T-helper 1 cell treated with Interleukin-12 subunit alpha and Interleukin-12 subunit beta and Interleukin-4 antibody, amounts not matched to agents 30 μg/mL and 1 μg/mL, for 36 hours (primary cell): ENCODE data around the gene FGF22.
"Not testable (repeated sequence)": the region's sequence is repeated elsewhere in the genome, so short reads cannot be mapped to it uniquely, and the experiment has no call there.

Experiments
- H3K27ac Mint-ChIP-seq: one replicate; pipeline ENCODE4 v1.8.0; 2021; ENCODE audit warnings: mild to moderate bottlenecking, mixed read lengths
- H3K27me3 Mint-ChIP-seq: one replicate; pipeline ENCODE4 v1.8.0; 2021; ENCODE audit warnings: low read depth, mixed read lengths
- H3K36me3 Mint-ChIP-seq: one replicate; pipeline ENCODE4 v1.8.0; 2021; ENCODE audit warnings: low read depth, mixed read lengths
- H3K4me1 Mint-ChIP-seq: one replicate; pipeline ENCODE4 v1.8.0; 2021; ENCODE audit warnings: low read depth, mixed read lengths
- H3K4me3 Mint-ChIP-seq: one replicate; pipeline ENCODE4 v1.8.0; 2021; ENCODE audit warnings: mild to moderate bottlenecking, moderate library complexity, mixed read lengths
- H3K9me3 Mint-ChIP-seq: one replicate; pipeline ENCODE4 v1.8.0; 2021; ENCODE audit warnings: mixed read lengths

FGF22 gene

GRCh38 chr19:613732-614567, 25.7 kb upstream of the FGF22 start:
- H3K36me3 Mint-ChIP-seq: peaks cover 16% of the 10 kb centered on the region
- H3K27ac Mint-ChIP-seq: no peak overlapping the region

GRCh38 chr19:615619-616018, 24.1 kb upstream of the FGF22 start:
- H3K9me3 Mint-ChIP-seq: no peaks in the 10 kb centered on the region
- H3K36me3 Mint-ChIP-seq: peaks cover 16% of the 10 kb centered on the region
- H3K27ac Mint-ChIP-seq: no peak overlapping the region
- peaks cover 7% of the 10 kb centered on the region for H3K4me1 Mint-ChIP-seq
- no peak overlapping the region for H3K4me3 Mint-ChIP-seq
- H3K27me3 Mint-ChIP-seq: peaks cover 4% of the 10 kb centered on the region

More at GRCh38 chr19:613732-614567, 25.7 kb upstream of the FGF22 start:
- no peaks in the 10 kb centered on the region for H3K9me3 Mint-ChIP-seq
- no peak overlapping the region for H3K4me3 Mint-ChIP-seq
- peaks cover 9% of the 10 kb centered on the region for H3K4me1 Mint-ChIP-seq
- peaks cover 4% of the 10 kb centered on the region for H3K27me3 Mint-ChIP-seq

- Mint-ChIP-seq H3K4me3 (no peak overlapping the region), H3K9me3 (no peaks in the 10 kb centered on the region), H3K4me1 (peaks cover 4% of the 10 kb centered on the region), H3K27ac (no peak overlapping the region), H3K36me3 (peaks cover 16% of the 10 kb centered on the region), H3K27me3 (peaks cover 4% of the 10 kb centered on the region)
These were observed 23.5 kb upstream of the FGF22 start for GRCh38 chr19:616062-616700.

GRCh38 chr19:616747-617526, 22.7 kb upstream of the FGF22 start:
- peaks cover 16% of the 10 kb centered on the region for H3K36me3 Mint-ChIP-seq
- H3K4me3 Mint-ChIP-seq: no peak overlapping the region
- H3K4me1 Mint-ChIP-seq: peaks cover 4% of the 10 kb centered on the region

GRCh38 chr19:617551-618246, 22.0 kb upstream of the FGF22 start:
- Mint-ChIP-seq H3K36me3 (peaks cover 15% of the 10 kb centered on the region), H3K9me3 (no peaks in the 10 kb centered on the region), H3K4me1 (peaks cover 4% of the 10 kb centered on the region), H3K4me3 (no peak overlapping the region), H3K27me3 (peaks cover 4% of the 10 kb centered on the region), H3K27ac (no peak overlapping the region)

More at GRCh38 chr19:616747-617526, 22.7 kb upstream of the FGF22 start:
- Mint-ChIP-seq H3K9me3 (no peaks in the 10 kb centered on the region), H3K27ac (no peak overlapping the region), H3K27me3 (peaks cover 4% of the 10 kb centered on the region)

- H3K4me1 Mint-ChIP-seq: peaks cover 4% of the 10 kb centered on the region
- H3K27ac Mint-ChIP-seq: no peak overlapping the region
- no peak overlapping the region for H3K4me3 Mint-ChIP-seq
- H3K36me3 Mint-ChIP-seq: peaks cover 15% of the 10 kb centered on the region
- H3K9me3 Mint-ChIP-seq: no peaks in the 10 kb centered on the region
- peaks cover 4% of the 10 kb centered on the region for H3K27me3 Mint-ChIP-seq
These were observed 21.4 kb upstream of the FGF22 start for GRCh38 chr19:618247-618619.

- H3K4me1 Mint-ChIP-seq: peaks cover 4% of the 10 kb centered on the region
- no peak overlapping the region for H3K27ac Mint-ChIP-seq
- H3K4me3 Mint-ChIP-seq: no peak overlapping the region
- H3K9me3 Mint-ChIP-seq: no peaks in the 10 kb centered on the region
- peaks cover 4% of the 10 kb centered on the region for H3K27me3 Mint-ChIP-seq
- H3K36me3 Mint-ChIP-seq: peaks cover 15% of the 10 kb centered on the region
These were observed 20.9 kb upstream of the FGF22 start for GRCh38 chr19:618674-619285.

GRCh38 chr19:619286-620002, 20.2 kb upstream of the FGF22 start:
- no peak overlapping the region for H3K4me3 Mint-ChIP-seq
- H3K27me3 Mint-ChIP-seq: peaks cover 4% of the 10 kb centered on the region
- no peak overlapping the region for H3K27ac Mint-ChIP-seq
- H3K9me3 Mint-ChIP-seq: no peaks in the 10 kb centered on the region
- H3K36me3 Mint-ChIP-seq: peaks cover 12% of the 10 kb centered on the region
- peaks cover 4% of the 10 kb centered on the region for H3K4me1 Mint-ChIP-seq

- no peak overlapping the region for H3K27ac Mint-ChIP-seq
- no peaks in the 10 kb centered on the region for H3K9me3 Mint-ChIP-seq
- peaks cover 9% of the 10 kb centered on the region for H3K36me3 Mint-ChIP-seq
- H3K4me3 Mint-ChIP-seq: no peak overlapping the region
- H3K4me1 Mint-ChIP-seq: peaks cover 4% of the 10 kb centered on the region
- peaks cover 4% of the 10 kb centered on the region for H3K27me3 Mint-ChIP-seq
These were observed 19.4 kb upstream of the FGF22 start for GRCh38 chr19:620166-620862.

GRCh38 chr19:621191-621590, 18.5 kb upstream of the FGF22 start:
- H3K27me3 Mint-ChIP-seq, H3K4me1 Mint-ChIP-seq, H3K27ac Mint-ChIP-seq, H3K4me3 Mint-ChIP-seq, H3K9me3 Mint-ChIP-seq, H3K36me3 Mint-ChIP-seq: not testable (repeated sequence)

GRCh38 chr19:621819-622218, 17.9 kb upstream of the FGF22 start:
- no peaks in the 10 kb centered on the region for H3K9me3 Mint-ChIP-seq
- H3K27ac Mint-ChIP-seq: no peak overlapping the region
- H3K27me3 Mint-ChIP-seq: no peaks in the 10 kb centered on the region
- H3K4me3 Mint-ChIP-seq: no peak overlapping the region
- peaks cover 2% of the 10 kb centered on the region for H3K4me1 Mint-ChIP-seq
- H3K36me3 Mint-ChIP-seq: peaks cover 10% of the 10 kb centered on the region

GRCh38 chr19:622666-623065, 17.0 kb upstream of the FGF22 start:
- Mint-ChIP-seq H3K4me1 (peaks cover 2% of the 10 kb centered on the region), H3K36me3 (peaks cover 9% of the 10 kb centered on the region), H3K27me3 (no peaks in the 10 kb centered on the region), H3K27ac (no peak overlapping the region), H3K4me3 (no peak overlapping the region), H3K9me3 (no peaks in the 10 kb centered on the region)
